HepG2 (cell line): ENCODE data around the gene ASXL1. TPM values are rescaled to one million over a fixed set of nuclear protein-coding genes. Genes with fewer than 3 reads are reported as not detected.

Experiments used
- ATAC-seq: fragments of 200-7000 bp; cut with Tn5 transposase; 3 replicates; pipeline ENCODE4 v1.9.1; 2020; ENCODE audit warnings: mild to moderate bottlenecking, moderate library complexity
- BruUV-seq: library from RNA; stranded (reverse); fragments of 400-500 nt; replicated peaks from 2 replicates; lab custom pipeline; 2021; lab: Mats Ljungman, UMichigan
- CTCF ChIA-PET: fragments of 300-600 bp; formaldehyde crosslinking; extraction: SDS; loops from one replicate; lab custom pipeline; 2021; ENCODE audit warnings: low total read pairs, inconsistent platforms, low intra/inter-chr PET ratio; lab: Yijun Ruan, JAX
- POLR2A ChIA-PET: fragments of 350-600 bp; sonication (Branson Sonifier 250); formaldehyde crosslinking; loops from one replicate; lab custom pipeline; 2020; ENCODE audit warnings: antibody characterized with exemption, inconsistent platforms; lab: Yijun Ruan, JAX
- DNase-seq: peaks from one replicate; pipeline ENCODE4 v3.0.0-alpha.2; 2015; ENCODE audit warnings: low spot score
- FAIRE-seq: peaks from 3 replicates; lab custom pipeline; 2011; peaks lifted over from hg19 to GRCh38; lab: Jason Lieb, UNC
- H2AFZ ChIP-seq: one replicate; pipeline ENCODE4 v1.6.1; 2011; ENCODE audit warnings: low read length, inconsistent platforms
- H3K27ac ChIP-seq: fragments of 300-600 bp; 3 replicates; pipeline ENCODE4 v1.8.0; 2011; ENCODE audit warnings: mixed run types, mild to moderate bottlenecking, mixed read lengths, low read length, inconsistent platforms; ENCODE audit not compliant: insufficient read depth; ENCODE audit errors: extremely low read length
- H3K27me3 ChIP-seq, 2 experiments: fragments of 200-600 bp in 1 of 2; 2 replicates in 1 of 2; 3 replicates in 1 of 2; pipeline versions ENCODE4 v1.6.0 to v1.8.0; 2011; ENCODE audit warnings: low read length in 2 of 2, mild to moderate bottlenecking in 2 of 2, moderate library complexity in 2 of 2, inconsistent platforms in 1 of 2; ENCODE audit not compliant: insufficient read depth in 2 of 2, control insufficient read depth in 1 of 2
- H3K36me3 ChIP-seq, 2 experiments: fragments of 200-600 bp in 1 of 2; replicated peaks in 1 of 2; 2 replicates in 1 of 2; 3 replicates in 1 of 2; pipeline versions ENCODE4 v1.5.1 to v1.8.0; 2011; ENCODE audit warnings: low read length in 2 of 2, inconsistent platforms in 1 of 2; ENCODE audit not compliant: insufficient read depth in 2 of 2, control insufficient read depth in 1 of 2
- H3K4me1 ChIP-seq: 2 replicates; pipeline ENCODE4 v1.5.1; 2012; ENCODE audit warnings: low read length, inconsistent platforms; ENCODE audit not compliant: insufficient read depth
- H3K4me2 ChIP-seq: 2 replicates; pipeline ENCODE4 v1.6.0; 2011; ENCODE audit warnings: low read depth, low read length, inconsistent platforms
- H3K4me3 ChIP-seq, 3 experiments: fragments of 200-600 bp in 1 of 3; sonication (generic), shearing (Covaris generic) in 1 of 3; replicated peaks in 1 of 3; 2 replicates each; pipeline ENCODE4 v1.5.1; 2011 to 2016; ENCODE audit warnings: low read length in 3 of 3, inconsistent platforms in 2 of 3, low read depth in 2 of 3, mild to moderate bottlenecking in 2 of 3, control low read depth in 1 of 3, mixed read lengths in 1 of 3; ENCODE audit not compliant: insufficient read depth in 1 of 3
- H3K79me2 ChIP-seq: one replicate; pipeline ENCODE4 v1.6.1; 2011; ENCODE audit warnings: low read length, inconsistent platforms; ENCODE audit not compliant: insufficient read depth
- H3K9ac ChIP-seq: 2 replicates; pipeline ENCODE4 v1.6.0; 2011; ENCODE audit warnings: mild to moderate bottlenecking, low read depth, low read length, inconsistent platforms; ENCODE audit not compliant: insufficient read depth
- H3K9me3 ChIP-seq: 2 replicates; pipeline ENCODE4 v1.5.1; 2012; ENCODE audit warnings: mild to moderate bottlenecking, low read length
- H4K20me1 ChIP-seq: 2 replicates; pipeline ENCODE4 v1.6.0; 2011; ENCODE audit warnings: inconsistent platforms, mild to moderate bottlenecking, low read length, moderate library complexity; ENCODE audit not compliant: insufficient read depth
- AGO2 ChIP-seq: fragments of 200-400 bp; formaldehyde crosslinking; optimal IDR thresholded peaks from 2 replicates; pipeline ENCODE3; 2017; ENCODE audit warnings: mild to moderate bottlenecking, low read depth, low read length, moderate library complexity
- BHLHE40 ChIP-seq: IDR thresholded peaks from 2 replicates; pipeline ENCODE4 v1.6.1; 2011; ENCODE audit warnings: low read length, improper control_type of control experiment
- CCAR2 ChIP-seq: fragments of 200-400 bp; formaldehyde crosslinking; optimal IDR thresholded peaks from 2 replicates; pipeline ENCODE3; 2018; ENCODE audit warnings: low read depth, mild to moderate bottlenecking, low read length, moderate library complexity
- EP300 ChIP-seq, 3 experiments: sonication (generic) in 1 of 3; formaldehyde crosslinking in 1 of 3; IDR thresholded peaks; 2 replicates each; pipeline versions ENCODE4 v1.5.1 to v1.6.1; 2011 to 2020; ENCODE audit warnings: low read depth in 2 of 3, low read length in 2 of 3, borderline replicate concordance in 1 of 3, improper control_type of control experiment in 1 of 3, mild to moderate bottlenecking in 1 of 3, missing genetic modification reagents in 1 of 3, moderate library complexity in 1 of 3
- FOXJ3 ChIP-seq: sonication (generic); formaldehyde crosslinking; IDR thresholded peaks from 2 replicates; pipeline ENCODE4 v1.4.0; 2020; ENCODE audit warnings: missing genetic modification reagents, mild to moderate bottlenecking, borderline replicate concordance
- FOXP1 ChIP-seq, 2 experiments: fragments of 450-650 bp in 1 of 2; IDR thresholded peaks; 2 replicates each; pipeline ENCODE4 v1.6.1; 2017 to 2018; ENCODE audit warnings: antibody characterized with exemption in 1 of 2
- HNRNPLL ChIP-seq: fragments of 200-400 bp; formaldehyde crosslinking; IDR thresholded peaks from 2 replicates; pipeline ENCODE4 v1.6.1; 2017; ENCODE audit warnings: mild to moderate bottlenecking, low read depth, low read length; ENCODE audit not compliant: poor library complexity, severe bottlenecking
- IRX3 ChIP-seq: sonication (generic); formaldehyde crosslinking; IDR thresholded peaks from 2 replicates; pipeline ENCODE4 v1.8.1; 2023; ENCODE audit warnings: mild to moderate bottlenecking, low read depth, missing genetic modification reagents, borderline replicate concordance
- NBN ChIP-seq: fragments of 450-650 bp; conservative IDR thresholded peaks from 2 replicates; pipeline ENCODE4 v1.6.1; 2017
- RFX5 ChIP-seq: IDR thresholded peaks from 2 replicates; pipeline ENCODE4 v1.6.1; 2011; ENCODE audit warnings: low read depth, low read length, improper control_type of control experiment
- SIX1 ChIP-seq: sonication (generic); formaldehyde crosslinking; IDR thresholded peaks from 2 replicates; pipeline ENCODE4 v1.4.0; 2020; ENCODE audit warnings: missing genetic modification reagents, borderline replicate concordance
- SMAD9 ChIP-seq: sonication (generic); formaldehyde crosslinking; IDR thresholded peaks from 2 replicates; pipeline ENCODE4 v1.5.1; 2020; ENCODE audit warnings: mild to moderate bottlenecking, missing genetic modification reagents
- ZFP41 ChIP-seq: sonication (generic); formaldehyde crosslinking; IDR thresholded peaks from 2 replicates; pipeline ENCODE4 v1.4.0; 2020; ENCODE audit warnings: mild to moderate bottlenecking, missing genetic modification reagents, borderline replicate concordance
- ZMYM4 ChIP-seq: sonication (generic); formaldehyde crosslinking; IDR thresholded peaks from 2 replicates; pipeline ENCODE4 v1.8.1; 2023; ENCODE audit warnings: mild to moderate bottlenecking, missing genetic modification reagents
- ZNF614 ChIP-seq: IDR thresholded peaks from 2 replicates; pipeline ENCODE4 v1.6.1; 2018; ENCODE audit warnings: missing biosample characterization, missing genetic modification reagents, inconsistent platforms, borderline replicate concordance
- ZNF670 ChIP-seq: sonication (generic); formaldehyde crosslinking; IDR thresholded peaks from 2 replicates; pipeline ENCODE4 v1.8.0; 2022; ENCODE audit warnings: mild to moderate bottlenecking, missing genetic modification reagents, borderline replicate concordance
- ZNF75D ChIP-seq: sonication (generic); formaldehyde crosslinking; IDR thresholded peaks from 2 replicates; pipeline ENCODE4 v1.8.1; 2023; ENCODE audit warnings: missing genetic modification reagents, mild to moderate bottlenecking, borderline replicate concordance
- WGBS: methylation state at CpG from one replicate; pipeline ENCODE4 v1.1.6; 2017; ENCODE audit warnings: low lambda C conversion rate; 5-methylcytosine and 5-hydroxymethylcytosine counted together
- in situ Hi-C: cut with HindIII; loops from 2 replicates; pipeline ENCODE4 v1.10.0; 2017; ENCODE audit warnings: low pct_unique_long_range_greater_than_20kb; ENCODE audit not compliant: extremely low pct_ligation_motif_present
- intact Hi-C: fragments of 100-400 bp; cut with micrococcal nuclease; formaldehyde crosslinking; loops from one replicate; pipeline ENCODE4 v1.10.0; 2022; ENCODE audit not compliant: unreplicated experiment
- polyA plus RNA-seq, 8 experiments: library from polyadenylated mRNA; depleted of rRNA in 3 of 8; stranded (reverse) in 7 of 8; unstranded in 1 of 8; fragments of >200 nt; fragmentation: Illumina TruSeq in 4 of 8; extraction: Trizol in 4 of 8; gene quantifications; 2 replicates each; pipeline versions ENCODE4 v1.2.1 to v1.2.3, GENCODE V29; 2011 to 2016; ENCODE audit warnings: low read depth in 4 of 8, missing spikeins in 1 of 8, mixed read lengths in 1 of 8; ENCODE audit not compliant: insufficient read depth in 1 of 8
- total RNA-seq, 5 experiments: library from RNA; depleted of rRNA; stranded (reverse); fragments of >200 nt; fragmentation: Illumina TruSeq; extraction: Trizol; gene quantifications; 2 replicates each; pipeline ENCODE4 v1.2.3, GENCODE V29; 2016; ENCODE audit warnings: low read depth in 1 of 5
- TF ChIP-seq, protein P1 (sequence below): sonication (generic); formaldehyde crosslinking; IDR thresholded peaks from 2 replicates; pipeline ENCODE4 v1.4.0; 2020; ENCODE audit warnings: mild to moderate bottlenecking, missing genetic modification reagents, borderline replicate concordance
- TF ChIP-seq, protein P2 (sequence below): sonication (generic); formaldehyde crosslinking; IDR thresholded peaks from 2 replicates; pipeline ENCODE4 v1.5.0; 2020; ENCODE audit warnings: mild to moderate bottlenecking, missing genetic modification reagents

Gene ASXL1
- total and polyA plus RNA-seq, 2 of the 13 experiments (the other 11 are each of a cell fraction or from before 2014, with no cell fraction given) = 62.1 to 74.8 TPM

DNA sequence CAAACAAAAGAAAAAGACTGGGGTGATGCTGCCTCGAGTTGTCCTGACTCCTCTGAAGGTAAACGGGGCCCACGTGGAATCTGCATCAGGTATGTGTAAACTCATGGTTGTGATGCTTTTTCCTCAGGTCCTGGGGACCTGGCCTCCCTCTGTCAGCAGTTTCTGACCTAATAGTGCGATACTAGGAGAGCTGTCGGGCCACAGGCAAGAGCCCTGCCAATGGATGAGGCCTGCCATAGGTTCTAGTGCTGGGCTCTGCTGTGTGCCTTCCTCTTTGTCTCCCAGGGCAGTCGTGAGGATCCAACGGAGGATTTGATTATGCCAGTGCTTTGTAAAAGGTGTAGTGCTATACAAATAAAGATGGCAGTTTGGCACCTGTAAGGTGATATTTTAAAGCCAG, 71.2 kb downstream of the ASXL1 start (continued):
- TF ChIP-seq SMAD9 (no peak), ZFP41 (CRISPR knock-in tag) (no peak), ZNF670 (CRISPR knock-in tag) (no peak), RFX5 (no peak), SIX1 (no peak)

- no peaks in the 10 kb centered on the region for H3K9me3 ChIP-seq
- no peak overlapping the region for H3K27ac ChIP-seq
- WGBS = over 99% methylated on average over 16 of the region's 16 CpGs
- no peaks in the 10 kb centered on the region for H3K4me1 ChIP-seq
- intact Hi-C loops = no loop called here
- no TSS peak for BruUV-seq
- H3K4me3 ChIP-seq = no peak overlapping the region
- no peak overlapping the region for H2AFZ ChIP-seq
- no peak overlapping the region for H3K4me2 ChIP-seq
- H4K20me1 ChIP-seq = peaks cover 11% of the 10 kb centered on the region; the same call in 1 of the 2 replicates
- in situ Hi-C loops = loop anchor here (10.0 kb wide), 1 partner anchor 55 kb away; no protein-coding TSS in a partner anchor
- H3K79me2 ChIP-seq = peaks cover 9% of the 10 kb centered on the region
- FAIRE-seq = no peak
- no peaks in the 10 kb centered on the region for H3K27me3 ChIP-seq
- CTCF ChIA-PET = no interaction called here
- H3K9ac ChIP-seq = no peak overlapping the region
- no peak for ATAC-seq
- no peak for DNase-seq
- H3K36me3 ChIP-seq = peaks cover 62 to 89% of the 10 kb centered on the region in 2 experiments
- POLR2A ChIA-PET = no interaction called here
- TF ChIP-seq ZNF614 (no peak), ZMYM4 (no peak), FOXP1 (IDR thresholded peaks at IDR 0.05) (no peak), FOXP1 (CRISPR knock-in tag; IDR thresholded peaks at IDR 0.05) (no peak), NBN (no peak), HNRNPLL (no peak), FOXJ3 (CRISPR knock-in tag) (no peak), CCAR2 (no peak), AGO2 (peak; percentile 83), BHLHE40 (no peak), IRX3 (CRISPR knock-in tag) (no peak), ZNF75D (no peak), EP300 (IDR thresholded peaks at IDR 0.05; ENCODE audit: low read depth in 2 of 2, low read length in 2 of 2) (no peak), EP300 (CRISPR knock-in tag; IDR thresholded peaks at IDR 0.05; ENCODE audit: borderline replicate concordance) (no peak)
- TF ChIP-seq, protein P1, sequence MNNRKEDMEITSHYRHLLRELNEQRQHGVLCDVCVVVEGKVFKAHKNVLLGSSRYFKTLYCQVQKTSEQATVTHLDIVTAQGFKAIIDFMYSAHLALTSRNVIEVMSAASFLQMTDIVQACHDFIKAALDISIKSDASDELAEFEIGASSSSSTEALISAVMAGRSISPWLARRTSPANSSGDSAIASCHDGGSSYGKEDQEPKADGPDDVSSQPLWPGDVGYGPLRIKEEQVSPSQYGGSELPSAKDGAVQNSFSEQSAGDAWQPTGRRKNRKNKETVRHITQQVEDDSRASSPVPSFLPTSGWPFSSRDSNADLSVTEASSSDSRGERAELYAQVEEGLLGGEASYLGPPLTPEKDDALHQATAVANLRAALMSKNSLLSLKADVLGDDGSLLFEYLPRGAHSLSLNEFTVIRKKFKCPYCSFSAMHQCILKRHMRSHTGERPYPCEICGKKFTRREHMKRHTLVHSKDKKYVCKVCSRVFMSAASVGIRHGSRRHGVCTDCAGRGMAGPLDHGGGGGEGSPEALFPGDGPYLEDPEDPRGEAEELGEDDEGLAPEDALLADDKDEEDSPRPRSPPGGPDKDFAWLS (CRISPR knock-in tag) = no peak
- TF ChIP-seq, protein P2, sequence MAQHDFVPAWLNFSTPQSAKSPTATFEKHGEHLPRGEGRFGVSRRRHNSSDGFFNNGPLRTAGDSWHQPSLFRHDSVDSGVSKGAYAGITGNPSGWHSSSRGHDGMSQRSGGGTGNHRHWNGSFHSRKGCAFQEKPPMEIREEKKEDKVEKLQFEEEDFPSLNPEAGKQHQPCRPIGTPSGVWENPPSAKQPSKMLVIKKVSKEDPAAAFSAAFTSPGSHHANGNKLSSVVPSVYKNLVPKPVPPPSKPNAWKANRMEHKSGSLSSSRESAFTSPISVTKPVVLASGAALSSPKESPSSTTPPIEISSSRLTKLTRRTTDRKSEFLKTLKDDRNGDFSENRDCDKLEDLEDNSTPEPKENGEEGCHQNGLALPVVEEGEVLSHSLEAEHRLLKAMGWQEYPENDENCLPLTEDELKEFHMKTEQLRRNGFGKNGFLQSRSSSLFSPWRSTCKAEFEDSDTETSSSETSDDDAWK (CRISPR knock-in tag) = no peak
Observed at GRCh38 chr20:32429745-32430360, 71.7 kb downstream of the ASXL1 start.
